ENCODE measurements around the gene TRIM13. TPM values are rescaled to one million over a fixed set of nuclear protein-coding genes. Genes with fewer than 3 reads are reported as not detected.

TRIM13 gene
- total RNA-seq, 1 donor from 2014 or later: 26.4 TPM

DNA sequence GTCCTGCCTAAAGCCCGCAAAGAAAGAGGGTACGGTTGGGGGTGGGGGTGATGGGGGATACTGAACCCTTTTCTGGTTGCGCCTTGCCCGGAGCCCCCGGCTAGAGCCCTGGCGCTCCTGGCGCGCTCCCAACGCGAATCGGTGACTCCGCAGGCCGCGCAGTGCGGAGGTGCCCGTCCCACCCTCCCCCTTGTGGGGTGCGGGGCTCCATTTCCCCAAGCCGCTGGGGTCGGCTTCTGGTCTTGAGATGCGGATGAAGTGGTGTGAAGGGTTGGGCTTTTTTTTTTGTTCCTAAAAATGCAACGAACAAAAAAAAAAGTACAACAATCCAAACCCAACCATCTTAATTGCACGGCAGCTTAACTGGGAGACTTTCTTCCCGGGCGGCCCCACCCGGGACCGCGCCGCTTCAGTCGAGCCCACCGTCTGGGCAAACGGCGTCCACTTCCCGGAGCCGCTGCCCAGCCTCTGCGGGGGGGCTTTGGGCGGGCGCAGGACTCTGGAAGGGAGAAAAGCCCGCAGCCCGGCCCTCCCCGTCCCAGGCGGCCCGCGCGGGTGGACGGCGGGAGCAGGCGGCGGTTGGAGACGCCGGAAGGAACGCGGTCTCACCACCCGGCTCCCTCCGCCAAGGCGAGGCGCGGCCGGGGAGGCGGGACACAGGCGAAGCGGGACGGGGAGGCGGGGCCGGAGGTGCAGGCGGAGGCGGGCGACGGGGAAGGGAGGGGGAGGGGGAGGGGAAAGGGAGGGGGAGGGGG lies 504 bp upstream of the TRIM13 start:
- TF ChIP-seq, protein P1, sequence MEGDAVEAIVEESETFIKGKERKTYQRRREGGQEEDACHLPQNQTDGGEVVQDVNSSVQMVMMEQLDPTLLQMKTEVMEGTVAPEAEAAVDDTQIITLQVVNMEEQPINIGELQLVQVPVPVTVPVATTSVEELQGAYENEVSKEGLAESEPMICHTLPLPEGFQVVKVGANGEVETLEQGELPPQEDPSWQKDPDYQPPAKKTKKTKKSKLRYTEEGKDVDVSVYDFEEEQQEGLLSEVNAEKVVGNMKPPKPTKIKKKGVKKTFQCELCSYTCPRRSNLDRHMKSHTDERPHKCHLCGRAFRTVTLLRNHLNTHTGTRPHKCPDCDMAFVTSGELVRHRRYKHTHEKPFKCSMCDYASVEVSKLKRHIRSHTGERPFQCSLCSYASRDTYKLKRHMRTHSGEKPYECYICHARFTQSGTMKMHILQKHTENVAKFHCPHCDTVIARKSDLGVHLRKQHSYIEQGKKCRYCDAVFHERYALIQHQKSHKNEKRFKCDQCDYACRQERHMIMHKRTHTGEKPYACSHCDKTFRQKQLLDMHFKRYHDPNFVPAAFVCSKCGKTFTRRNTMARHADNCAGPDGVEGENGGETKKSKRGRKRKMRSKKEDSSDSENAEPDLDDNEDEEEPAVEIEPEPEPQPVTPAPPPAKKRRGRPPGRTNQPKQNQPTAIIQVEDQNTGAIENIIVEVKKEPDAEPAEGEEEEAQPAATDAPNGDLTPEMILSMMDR (IDR thresholded peaks at IDR 0.05; ENCODE audit: insufficient read depth, low read depth, low read length): no peak
- TF ChIP-seq EZH2 (IDR thresholded peaks at IDR 0.05; ENCODE audit: insufficient read depth, low read length): no peak
- Histone ChIP-seq H3K27me3 (ENCODE audit: insufficient read depth, low read length) (no peaks in the 10 kb centered on the region), H3K36me3 (ENCODE audit: insufficient read depth, low read length) (peaks cover 19% of the 10 kb centered on the region), H3K4me2 (ENCODE audit: low read length) (peak overlapping the region; percentile 80), H3K27ac (ENCODE audit: low read depth, low read length) (peak overlapping the region; percentile 87), H3K4me1 (ENCODE audit: insufficient read depth, low read length) (peaks cover 17% of the 10 kb centered on the region), H3K4me3 (ENCODE audit: insufficient read depth, low read depth, low read length) (peak overlapping the region; percentile 61), H3K9ac (ENCODE audit: low read length) (peak overlapping the region; percentile 90), H4K20me1 (ENCODE audit: insufficient read depth, low read length) (peaks cover 27% of the 10 kb centered on the region), H3K79me2 (ENCODE audit: insufficient read depth, low read length) (peaks cover 38% of the 10 kb centered on the region), H3K9me3 (ENCODE audit: insufficient read depth, low read depth, low read length) (no peaks in the 10 kb centered on the region), H2AFZ (ENCODE audit: low read depth, low read length) (peak overlapping the region; percentile 28)
- FAIRE-seq (no peak), DNase-seq (ENCODE audit: low read depth) (peak; percentile 84)
- H3K36me3 Mint-ChIP-seq (ENCODE audit: low read depth, unreplicated experiment): peaks cover 4% of the 10 kb centered on the region
- no peaks in the 10 kb centered on the region for H3K9me3 Mint-ChIP-seq (ENCODE audit: unreplicated experiment)
- H3K4me3 Mint-ChIP-seq (ENCODE audit: unreplicated experiment): peak overlapping the region; percentile 81
- no peaks in the 10 kb centered on the region for H3K27me3 Mint-ChIP-seq (ENCODE audit: low read depth, unreplicated experiment)
- peaks cover 16% of the 10 kb centered on the region for H3K4me1 Mint-ChIP-seq (ENCODE audit: low read depth, unreplicated experiment)
- H3K27ac Mint-ChIP-seq (ENCODE audit: unreplicated experiment): peak overlapping the region; percentile 12

DNA sequence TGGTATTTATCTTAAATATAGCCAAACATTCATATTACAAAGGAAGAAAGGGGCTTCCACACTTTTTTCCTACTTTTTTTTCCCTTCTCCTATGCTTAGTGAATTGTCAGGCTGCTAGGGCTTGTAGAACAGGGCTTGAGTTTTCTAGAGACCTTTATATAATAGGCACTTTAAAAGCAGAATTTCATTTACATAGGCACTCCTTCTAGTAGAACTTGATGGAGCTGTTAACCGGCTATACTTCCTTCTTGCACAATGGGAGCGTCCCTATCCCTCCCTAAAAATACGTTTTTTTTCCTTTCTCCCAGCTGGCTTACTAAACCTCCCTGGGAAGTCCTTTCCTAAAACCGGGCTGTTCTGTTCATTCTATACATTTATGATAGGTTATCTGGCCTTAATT lies 1.1 kb downstream of the TRIM13 start:
- no peaks in the 10 kb centered on the region for H3K9me3 ChIP-seq (ENCODE audit: insufficient read depth, low read depth, low read length)
- no peaks in the 10 kb centered on the region for H3K27me3 ChIP-seq (ENCODE audit: insufficient read depth, low read length)
- H3K36me3 ChIP-seq (ENCODE audit: insufficient read depth, low read length): peaks cover 15% of the 10 kb centered on the region
- H4K20me1 ChIP-seq (ENCODE audit: insufficient read depth, low read length): peaks cover 28% of the 10 kb centered on the region
- Mint-ChIP-seq H3K9me3 (ENCODE audit: unreplicated experiment) (no peaks in the 10 kb centered on the region), H3K36me3 (ENCODE audit: low read depth, unreplicated experiment) (peaks cover 4% of the 10 kb centered on the region), H3K4me3 (ENCODE audit: unreplicated experiment) (peak overlapping the region; percentile 93), H3K27ac (ENCODE audit: unreplicated experiment) (peak overlapping the region; percentile 23), H3K4me1 (ENCODE audit: low read depth, unreplicated experiment) (peaks cover 23% of the 10 kb centered on the region), H3K27me3 (ENCODE audit: low read depth, unreplicated experiment) (no peaks in the 10 kb centered on the region)
- H3K4me1 ChIP-seq (ENCODE audit: insufficient read depth, low read length): peaks cover 17% of the 10 kb centered on the region
- TF ChIP-seq EZH2 (IDR thresholded peaks at IDR 0.05; ENCODE audit: insufficient read depth, low read length): no peak
- TF ChIP-seq, protein P1 (IDR thresholded peaks at IDR 0.05; ENCODE audit: insufficient read depth, low read depth, low read length): no peak
- H3K9ac ChIP-seq (ENCODE audit: low read length): peak overlapping the region; percentile 99
- H3K4me3 ChIP-seq (ENCODE audit: insufficient read depth, low read depth, low read length): peak overlapping the region; percentile 82
- FAIRE-seq (no peak), DNase-seq (ENCODE audit: low read depth) (no peak)
- peak overlapping the region; percentile 93 for H3K4me2 ChIP-seq (ENCODE audit: low read length)
- H3K79me2 ChIP-seq (ENCODE audit: insufficient read depth, low read length): peaks cover 51% of the 10 kb centered on the region
- no peak overlapping the region for H2AFZ ChIP-seq (ENCODE audit: low read depth, low read length)
- H3K27ac ChIP-seq (ENCODE audit: low read depth, low read length): peak overlapping the region; percentile 98

Data from astrocyte (in vitro differentiated cells and primary cell).